DMS53 (cell line): ENCODE data around the gene EIF3K.
"Not testable (repeated sequence)": the region's sequence is repeated elsewhere in the genome, so short reads cannot be mapped to it uniquely, and the experiment has no call there.

Source experiments
- DNase-seq: peaks from one replicate; lab custom pipeline; 2025; lab: John Stamatoyannopoulos, UW

The EIF3K gene

DNA sequence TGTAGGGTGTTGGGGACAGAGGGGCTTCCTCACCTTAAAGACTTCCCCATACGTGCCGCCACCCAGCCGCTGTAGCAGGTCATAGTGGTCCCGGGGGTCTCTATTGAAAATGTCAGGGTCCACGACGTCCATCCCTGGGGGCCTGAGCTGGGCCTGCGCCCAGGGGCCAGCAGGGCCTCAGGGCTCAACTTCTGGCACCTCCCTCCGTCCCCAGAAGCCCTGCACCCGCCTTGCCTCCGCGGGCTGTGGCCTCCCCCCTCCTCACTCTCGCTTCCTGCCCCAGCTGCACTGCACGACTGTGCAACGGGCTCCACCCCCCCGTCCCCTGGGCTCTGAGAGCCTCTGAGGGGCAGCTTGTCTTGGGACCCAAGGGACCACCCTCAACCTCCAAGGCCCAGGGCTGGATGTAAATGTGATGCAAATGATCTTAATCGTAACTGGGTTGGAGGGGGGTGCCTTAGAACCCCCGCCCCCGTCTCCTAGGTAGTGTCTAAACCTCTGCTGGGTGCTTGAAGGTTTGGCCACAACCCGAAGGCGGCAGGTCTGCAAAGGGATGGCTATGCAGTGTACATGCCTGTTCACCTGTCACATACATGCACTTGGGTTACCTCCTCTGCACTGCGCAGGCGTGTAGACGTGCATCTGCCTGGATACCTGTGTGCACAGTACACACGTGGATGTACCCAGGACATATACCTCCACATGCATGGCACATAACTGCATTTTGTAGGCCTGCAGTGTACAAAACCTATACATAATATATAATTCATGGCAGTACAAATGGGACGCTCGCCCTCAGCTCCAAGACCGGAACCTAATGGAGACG lies 1.0 kb upstream of the EIF3K start, which contains the start of gene MAP4K1:
MAP4K1 (minus strand) TSS at position 190 of the 826 bp plus-strand sequence; CDS start at position 132, 58 bp downstream.
- DNase-seq = peak; percentile 91

DNA sequence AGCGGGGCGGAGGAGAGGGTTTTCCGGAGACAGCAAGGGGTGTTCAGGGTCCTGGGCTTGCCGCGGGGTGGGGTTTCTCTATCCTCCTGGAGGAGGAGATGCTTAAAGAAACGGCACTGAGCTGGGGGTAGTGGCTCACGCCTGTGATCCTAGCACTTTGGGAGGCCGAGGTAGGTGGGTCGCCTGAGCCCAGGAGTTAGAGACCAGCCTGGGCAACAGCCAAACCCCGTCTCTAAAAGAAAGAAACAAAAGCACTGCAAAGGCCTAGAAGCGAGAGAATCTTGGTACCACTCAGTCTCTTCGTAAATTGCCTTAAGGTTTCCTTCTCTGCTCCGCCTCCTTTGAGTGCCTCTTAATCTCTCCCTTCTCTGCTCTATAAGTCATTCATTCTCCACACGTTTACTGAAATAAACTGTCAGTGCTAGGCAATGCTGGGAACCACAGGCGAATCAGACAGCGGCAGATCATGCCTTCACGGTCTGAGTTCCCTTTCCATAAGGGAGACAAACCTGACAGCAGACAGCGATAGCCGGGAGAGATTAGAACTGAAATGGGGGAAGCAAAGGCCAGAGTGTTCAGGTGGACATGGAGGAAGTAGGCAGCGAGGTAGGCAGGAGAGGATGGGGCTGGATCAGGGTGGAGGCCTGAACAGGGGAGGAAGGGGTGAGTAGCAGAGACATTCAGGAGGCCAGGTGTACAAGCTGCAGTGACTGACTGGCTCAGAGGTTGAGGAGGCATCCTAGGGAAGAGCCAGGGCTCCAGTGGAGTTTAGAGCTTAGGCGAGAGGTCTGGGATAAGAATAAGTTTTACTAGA lies 580 bp downstream of the EIF3K start:
- DNase-seq = no peak

DNA sequence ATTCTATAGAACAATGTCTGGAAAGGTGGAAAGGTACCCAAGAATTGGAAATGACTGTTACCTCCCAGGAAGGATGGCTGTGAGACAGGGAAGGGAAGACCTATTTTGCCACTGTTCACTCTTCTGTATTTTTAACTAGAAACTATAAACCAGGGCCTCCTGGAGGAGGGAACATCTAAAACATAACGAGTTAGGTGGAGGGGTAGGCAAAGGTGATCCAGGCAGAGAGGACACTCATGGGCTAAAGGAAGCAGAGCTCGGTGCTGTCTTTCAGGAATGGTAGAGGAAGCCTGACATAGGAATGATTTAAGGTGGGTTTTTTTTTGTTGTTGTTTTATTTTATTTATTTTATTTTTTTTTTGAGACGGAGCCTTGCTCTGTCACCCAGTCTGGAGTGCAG lies 5.8 kb downstream of the EIF3K start:
- no peak for DNase-seq

DNA sequence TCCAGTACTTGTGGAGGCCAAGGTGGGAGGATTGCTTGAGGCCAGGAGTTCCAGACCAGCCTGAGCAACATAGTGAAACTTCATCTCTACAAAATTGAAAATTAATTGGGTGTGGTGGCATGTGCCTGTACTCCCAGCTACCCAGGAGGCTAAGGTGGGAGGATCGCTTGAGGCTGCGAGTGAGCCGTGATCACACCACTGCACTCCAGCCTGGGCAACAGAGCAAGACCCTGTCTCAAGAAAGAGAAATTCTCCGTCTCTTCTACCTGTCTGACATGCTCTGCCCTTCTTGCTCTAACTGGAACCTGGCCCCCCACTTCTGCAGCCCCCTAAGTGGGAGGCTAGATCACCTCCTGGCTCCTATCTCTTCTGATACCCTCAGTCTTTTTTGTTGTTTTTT lies 7.4 kb downstream of the EIF3K start:
- DNase-seq = no peak

DNA sequence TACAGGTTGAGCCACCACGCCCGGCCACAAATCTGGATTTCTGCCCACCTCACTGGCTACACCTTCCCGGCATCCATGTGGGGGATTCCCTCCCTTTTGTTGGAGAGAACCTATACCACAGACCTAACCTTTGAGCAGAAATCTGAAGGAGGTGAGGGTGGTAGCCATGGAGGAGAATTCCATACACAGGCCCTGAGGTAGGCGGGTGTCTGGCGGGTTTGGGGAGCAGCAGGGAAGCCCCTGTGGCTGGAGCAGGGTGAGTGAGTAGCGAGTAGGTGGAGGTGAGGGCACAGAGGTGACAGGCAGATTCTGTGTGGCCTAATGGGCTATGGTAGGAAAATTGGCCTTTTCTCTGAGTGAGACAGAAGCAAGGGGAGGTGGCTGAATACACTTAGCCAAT lies 10.6 kb downstream of the EIF3K start:
- no peak for DNase-seq

DNA sequence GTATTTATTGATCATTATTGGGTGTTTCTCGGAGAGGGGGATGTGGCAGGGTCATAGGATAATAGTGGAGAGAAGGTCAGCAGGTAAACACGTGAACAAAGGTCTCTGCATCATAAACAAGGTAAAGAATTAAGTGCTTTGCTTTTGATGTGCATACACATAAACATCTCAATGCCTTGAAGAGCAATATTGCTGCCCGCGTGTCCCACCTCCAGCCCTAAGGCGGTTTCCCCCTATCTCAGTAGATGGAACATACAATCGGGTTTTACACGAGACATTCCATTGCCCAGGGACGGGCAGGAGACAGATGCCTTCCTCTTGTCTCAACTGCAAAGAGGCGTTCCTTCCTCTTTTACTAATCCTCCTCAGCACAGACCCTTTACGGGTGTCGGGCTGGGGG lies 12.3 kb downstream of the EIF3K start:
- not testable (repeated sequence) for DNase-seq

DNA sequence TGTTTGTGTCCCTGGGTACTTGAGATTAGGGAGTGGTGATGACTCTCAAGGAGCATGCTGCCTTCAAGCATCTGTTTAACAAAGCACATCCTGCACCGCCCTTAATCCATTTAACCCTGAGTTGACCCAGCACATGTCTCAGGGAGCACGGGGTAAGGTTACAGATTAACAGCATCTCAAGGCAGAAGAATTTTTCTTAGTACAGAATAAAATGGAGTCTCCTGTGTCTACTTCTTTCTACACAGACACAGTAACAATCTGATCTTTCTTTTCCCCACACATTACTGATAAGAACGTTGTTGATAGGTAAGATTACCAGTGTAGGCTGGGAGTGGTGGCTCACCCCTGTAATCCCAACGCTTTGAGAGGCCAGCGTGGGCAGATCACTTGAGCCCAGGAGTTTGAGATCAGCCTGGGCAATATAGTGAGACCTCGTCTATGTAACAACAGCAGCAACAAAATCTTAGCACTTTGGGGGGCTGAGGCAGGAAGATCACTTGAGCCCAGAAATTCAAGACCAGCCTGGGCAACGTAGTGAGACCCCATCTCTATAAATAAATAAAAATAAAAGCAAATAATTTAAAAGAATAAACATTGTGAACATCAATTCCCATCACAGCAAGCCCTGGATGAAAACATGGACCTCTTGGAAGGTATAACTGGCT lies 13.0 kb downstream of the EIF3K start:
- not testable (repeated sequence) for DNase-seq

DNA sequence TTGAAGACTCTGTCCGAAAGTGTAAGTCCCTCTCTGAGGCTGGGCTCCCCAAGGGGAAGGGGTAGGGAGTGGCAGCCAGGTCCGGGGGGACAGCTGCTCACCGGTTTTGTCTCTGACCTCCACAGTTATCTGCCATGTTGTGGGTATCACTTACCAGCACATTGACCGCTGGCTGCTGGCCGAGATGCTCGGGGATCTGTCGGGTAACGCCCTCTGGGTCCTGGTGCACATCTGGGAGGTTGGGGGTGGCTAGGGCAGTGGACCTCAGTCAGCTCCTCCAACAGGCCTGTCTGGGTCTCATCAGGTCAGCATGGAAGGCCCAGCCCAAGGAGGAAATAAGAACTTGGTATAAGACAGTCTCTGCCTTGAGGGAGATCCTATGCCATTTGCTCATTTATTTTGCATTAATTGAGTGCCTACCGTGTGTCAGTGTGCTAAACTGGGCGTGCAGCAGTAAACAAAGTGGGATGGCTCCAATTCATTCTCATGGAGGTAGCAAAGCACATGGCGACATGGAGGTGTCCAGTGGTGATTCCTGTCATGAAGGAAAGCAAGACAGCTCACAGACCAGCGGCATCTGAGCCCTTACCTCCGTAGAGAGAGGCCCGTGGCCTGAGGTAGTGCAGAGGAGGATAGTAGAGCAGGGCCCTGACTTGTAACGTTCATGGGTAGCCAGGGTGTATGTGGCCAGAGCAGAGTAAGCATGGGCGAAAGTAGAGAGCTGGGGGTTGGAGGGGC lies 13.7 kb downstream of the EIF3K start:
- DNase-seq = no peak

DNA sequence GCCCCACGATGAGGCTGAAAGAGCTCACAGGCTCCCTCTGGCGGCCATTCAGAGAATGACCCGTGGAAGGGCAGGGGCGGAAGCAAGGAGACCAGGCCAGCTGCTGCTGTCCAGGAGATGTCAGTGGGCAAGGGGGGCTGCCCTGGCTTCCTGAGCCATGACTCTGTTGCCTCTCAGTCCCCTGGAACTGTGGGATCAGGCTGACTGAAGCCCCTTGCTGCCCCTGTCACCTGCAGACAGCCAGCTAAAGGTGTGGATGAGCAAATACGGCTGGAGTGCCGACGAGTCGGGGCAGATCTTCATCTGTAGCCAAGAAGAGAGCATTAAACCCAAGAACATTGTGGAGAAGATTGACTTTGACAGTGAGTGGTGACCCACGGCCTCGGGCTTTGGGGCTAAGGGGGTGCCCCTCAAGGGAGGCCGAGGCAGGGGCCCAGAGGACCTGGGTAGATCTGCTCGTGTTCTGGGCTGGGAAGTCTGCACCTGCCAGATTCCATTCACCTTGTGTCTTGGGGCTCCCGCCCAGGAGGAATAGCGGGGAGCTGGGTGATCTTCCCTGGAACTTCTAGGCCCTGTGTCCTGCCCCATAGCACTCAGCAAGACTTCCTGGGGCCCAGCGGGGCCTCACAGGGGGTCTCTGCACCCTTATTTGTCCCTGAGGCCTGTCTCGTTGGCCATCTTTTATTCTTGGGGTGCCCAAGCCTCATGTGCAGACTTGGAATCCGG lies 15.9 kb downstream of the EIF3K start:
- peak; percentile 78 for DNase-seq

DNA sequence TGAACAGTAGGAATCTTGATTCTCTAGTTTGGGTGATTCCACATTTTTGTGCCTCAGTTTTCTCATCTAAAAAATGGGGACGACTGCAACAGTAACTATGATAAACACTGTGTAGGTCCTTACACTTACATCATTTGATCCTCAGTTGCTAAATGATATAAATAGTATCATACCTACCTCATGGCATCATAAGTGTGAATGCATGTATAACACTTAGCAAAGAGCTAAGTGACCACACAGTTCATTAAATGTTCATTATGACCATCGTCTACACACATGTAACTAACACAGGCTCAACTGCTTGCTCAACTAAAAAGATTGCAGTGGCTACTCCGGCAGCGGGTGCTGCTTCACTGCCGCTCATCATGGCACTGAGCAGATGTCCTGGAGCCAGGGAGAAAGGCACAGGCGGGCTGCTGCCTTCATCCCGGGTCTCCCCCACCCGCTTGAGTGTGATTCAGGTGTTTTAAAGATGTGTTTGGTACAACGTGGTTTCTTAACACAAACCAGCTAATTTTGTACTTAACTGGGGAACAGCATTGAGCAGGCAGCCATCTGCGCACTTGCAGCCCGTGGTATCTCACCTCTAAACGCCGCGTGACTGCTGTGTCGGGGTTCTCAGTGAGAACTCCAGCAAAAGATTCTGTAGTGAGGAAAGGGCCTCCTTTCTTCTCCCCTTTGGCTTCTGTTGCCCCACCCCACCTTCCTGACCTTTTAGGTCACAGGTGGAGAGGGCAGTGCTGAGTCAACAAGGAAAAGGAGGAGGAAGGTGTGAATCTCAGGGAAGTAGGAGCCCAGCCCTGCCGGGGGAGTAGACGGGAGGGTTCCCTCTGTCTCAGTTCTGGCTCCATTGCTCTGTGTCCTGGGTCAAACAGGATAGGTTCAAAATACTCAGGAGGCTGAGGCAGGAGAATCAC lies 16.8 kb downstream of the EIF3K start:
- DNase-seq = no peak

DNA sequence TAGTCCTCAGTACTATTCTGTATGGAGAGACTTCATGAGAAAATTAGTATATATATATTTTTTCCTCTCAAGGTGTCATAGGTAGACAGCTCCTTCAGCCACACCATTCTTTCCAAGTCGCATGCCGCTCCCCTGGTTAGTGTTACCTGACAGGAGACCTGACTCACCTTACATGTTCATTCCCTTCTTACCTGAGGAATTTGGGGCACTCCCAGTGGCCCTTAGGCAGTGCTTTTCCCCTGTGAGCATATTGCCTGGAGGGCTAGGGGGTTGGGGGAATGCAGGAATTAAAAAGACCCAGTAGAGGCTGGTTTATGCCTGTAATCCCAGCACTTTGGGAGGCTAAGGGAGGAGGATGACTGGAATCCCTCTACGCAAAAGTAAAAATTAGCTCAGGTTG lies 19.5 kb downstream of the EIF3K start:
- no peak for DNase-seq

DNA sequence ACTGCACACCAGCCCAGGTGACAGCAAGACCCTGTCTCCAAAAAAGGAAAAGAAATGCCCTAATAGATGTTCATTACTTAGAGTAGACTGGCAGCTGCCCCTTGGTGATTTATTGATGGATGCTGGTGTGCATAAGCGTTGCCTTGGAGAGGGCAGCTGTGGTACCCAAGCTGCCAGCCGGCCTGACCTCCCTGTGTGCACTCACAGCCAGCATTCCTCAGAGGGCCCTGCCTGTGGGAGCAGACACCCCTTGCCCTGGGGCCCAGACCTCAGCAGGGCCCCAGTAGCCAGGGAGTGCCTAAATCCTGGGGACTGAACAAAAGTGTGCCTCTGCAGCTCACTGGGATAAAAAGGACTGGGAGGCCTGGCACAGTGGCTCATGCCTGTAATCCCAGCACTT lies 20.7 kb downstream of the EIF3K start:
- DNase-seq = no peak

DNA sequence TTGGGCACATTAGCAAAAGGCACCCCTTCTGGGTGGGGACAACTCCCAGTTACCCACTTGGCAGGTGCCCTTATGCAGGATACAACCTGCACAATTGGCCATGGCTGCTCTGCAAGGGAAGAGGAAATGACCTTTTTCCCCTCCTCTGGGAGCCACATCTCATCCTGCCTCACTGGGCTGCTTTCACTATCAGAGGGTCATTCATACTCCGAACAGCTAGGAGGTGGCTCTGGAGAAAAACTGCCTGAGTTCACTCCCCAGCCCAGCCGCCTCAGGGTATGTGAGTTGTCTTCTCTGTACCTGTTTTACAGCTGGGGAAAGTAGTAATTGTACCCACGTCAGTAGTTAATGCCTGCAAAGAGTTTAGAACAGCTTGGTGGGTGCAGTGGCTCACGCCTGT lies 21.4 kb downstream of the EIF3K start:
- DNase-seq = no peak

DNA sequence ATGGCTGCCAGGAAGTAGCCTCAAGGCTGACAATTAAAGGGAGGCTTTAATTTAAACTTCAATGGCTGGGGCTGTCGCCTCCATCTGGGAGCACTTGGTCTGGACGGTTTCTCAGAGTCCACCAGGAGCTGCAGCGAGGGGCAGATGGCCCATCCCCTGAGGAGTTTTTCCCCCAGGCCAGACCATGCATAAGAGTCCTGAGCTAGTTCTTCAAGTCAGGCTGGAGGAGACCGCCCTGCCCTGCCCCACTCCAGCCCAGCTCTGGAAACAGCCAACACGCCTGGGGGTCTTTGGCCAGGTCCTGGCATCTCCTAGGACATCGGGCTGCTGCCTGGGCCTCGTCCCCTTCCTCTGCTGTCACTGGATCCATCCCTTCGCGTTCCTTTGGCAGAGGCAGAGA lies 23.2 kb downstream of the EIF3K start:
- no peak for DNase-seq

DNA sequence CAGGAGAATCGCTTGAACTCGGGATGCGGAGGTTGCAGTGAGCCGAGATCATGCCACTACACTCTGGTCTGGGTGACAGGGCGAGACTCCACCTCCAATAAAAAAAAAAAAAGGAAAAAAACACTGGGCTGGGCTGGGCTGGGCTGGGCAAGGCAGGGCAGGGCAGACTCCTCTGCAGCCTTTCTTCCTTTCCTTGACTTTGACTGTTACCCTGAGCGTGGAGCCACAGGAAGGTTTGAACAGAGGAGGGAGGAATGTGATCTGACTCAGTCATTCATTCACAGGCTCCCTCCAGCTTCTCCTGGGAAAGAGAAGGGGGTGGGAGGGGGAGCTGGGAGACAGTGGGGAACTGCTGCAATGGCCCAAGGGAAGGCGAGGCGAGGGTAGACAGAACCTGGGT lies 25.7 kb downstream of the EIF3K start:
- no peak for DNase-seq

DNA sequence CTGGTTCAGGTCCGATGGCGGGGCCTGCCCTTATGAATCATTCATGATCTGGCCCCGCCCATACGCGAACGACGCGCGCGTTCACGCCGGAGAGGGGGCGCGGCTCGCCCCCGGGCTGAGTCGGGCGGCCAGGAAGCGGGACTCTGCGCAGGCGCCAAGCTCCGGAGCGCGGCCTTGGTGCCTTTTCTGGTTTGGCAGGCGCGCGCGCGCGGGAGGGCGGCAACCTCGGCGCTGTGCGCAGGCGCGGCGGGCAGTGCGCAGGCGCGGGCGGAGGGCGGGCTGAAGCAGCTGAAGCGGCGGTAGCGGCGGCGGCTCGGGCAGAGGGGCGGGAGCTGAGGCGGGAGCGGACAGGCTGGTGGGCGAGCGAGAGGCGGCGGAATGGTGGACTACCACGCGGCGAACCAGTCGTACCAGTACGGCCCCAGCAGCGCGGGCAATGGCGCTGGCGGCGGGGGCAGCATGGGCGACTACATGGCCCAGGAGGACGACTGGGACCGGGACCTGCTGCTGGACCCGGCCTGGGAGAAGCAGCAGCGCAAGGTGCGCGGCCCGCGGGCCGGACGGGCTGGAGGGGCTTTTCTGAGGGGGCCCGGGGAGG lies 28.5 kb downstream of the EIF3K start, which contains the start of gene ACTN4:
ACTN4 (plus strand) TSS at position 282 of the 598 bp plus-strand sequence; CDS start at position 379, 97 bp downstream.
- DNase-seq = peak; percentile 99

DNA sequence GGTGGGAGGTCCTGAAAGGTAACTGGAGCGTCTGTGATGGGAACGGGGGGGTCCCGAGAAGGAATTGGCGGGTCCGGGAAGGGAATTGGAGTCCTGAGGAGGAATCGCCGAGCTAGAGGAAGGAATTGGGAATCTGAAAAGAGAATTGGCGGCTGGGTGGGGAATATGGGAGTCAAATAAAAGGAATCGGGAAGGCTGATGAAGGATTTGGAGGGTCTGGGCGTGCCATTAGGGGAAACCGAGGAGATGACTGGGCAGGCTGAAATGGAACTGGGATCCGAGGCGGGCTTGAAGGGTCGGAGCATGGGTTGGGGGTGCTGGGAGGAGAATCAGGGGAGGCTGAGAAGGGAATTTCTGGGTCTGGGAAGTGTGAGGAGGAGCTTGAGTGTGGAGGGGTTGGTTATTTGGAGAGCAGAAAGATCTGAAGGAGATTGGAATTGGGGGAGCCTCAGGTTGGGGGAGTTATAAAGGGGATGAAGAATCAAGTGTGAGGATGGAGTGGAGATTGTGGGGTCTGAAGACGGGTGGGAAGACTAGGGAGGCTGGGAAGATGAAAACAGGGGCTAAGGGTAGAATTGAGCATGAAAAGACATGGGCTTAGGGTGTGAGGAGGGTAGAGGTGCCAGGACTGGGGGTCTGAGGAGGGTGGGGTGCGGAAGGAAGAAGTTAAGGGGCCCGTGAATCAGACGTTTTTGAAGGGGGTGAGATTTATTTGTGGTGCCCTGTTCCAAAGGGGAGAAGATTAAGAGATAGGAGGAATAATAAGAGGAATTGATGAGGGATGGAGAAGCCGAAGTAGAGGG lies 29.2 kb downstream of the EIF3K start:
- peak; percentile 64 for DNase-seq

DNA sequence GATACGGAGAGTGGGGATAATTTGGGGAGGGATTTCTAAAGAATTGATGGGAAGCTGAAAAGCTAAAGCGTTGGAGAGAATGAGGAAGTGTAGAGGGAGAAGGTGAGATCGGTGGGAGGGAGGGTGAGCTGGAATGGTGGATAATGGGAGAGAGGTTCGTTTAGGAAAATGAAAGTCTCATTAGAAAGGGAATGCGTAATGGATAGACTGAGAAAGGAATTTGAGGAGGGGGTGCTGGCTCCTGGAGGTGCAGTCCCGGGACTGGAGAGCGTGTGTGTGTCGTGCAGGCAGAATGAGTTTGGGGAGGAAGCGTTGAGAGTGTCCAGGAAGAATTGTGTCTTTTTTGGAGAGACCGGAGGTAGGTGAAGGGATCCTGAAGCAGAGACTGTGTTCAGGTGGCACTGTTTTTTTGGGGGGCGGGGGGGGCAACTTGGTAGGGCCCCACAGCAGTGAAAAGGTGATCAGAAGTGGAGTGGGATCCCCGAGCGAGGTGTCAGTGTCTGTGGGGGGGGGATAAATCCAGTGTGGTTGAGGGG lies 29.8 kb downstream of the EIF3K start:
- DNase-seq = peak; percentile 41
